ENCODE data around the gene TNC. TPM values are rescaled to one million over a fixed set of nuclear protein-coding genes. Genes with fewer than 3 reads are reported as not detected.

TNC gene
- total RNA-seq, 1 donor from 2014 or later: 425 TPM

DNA sequence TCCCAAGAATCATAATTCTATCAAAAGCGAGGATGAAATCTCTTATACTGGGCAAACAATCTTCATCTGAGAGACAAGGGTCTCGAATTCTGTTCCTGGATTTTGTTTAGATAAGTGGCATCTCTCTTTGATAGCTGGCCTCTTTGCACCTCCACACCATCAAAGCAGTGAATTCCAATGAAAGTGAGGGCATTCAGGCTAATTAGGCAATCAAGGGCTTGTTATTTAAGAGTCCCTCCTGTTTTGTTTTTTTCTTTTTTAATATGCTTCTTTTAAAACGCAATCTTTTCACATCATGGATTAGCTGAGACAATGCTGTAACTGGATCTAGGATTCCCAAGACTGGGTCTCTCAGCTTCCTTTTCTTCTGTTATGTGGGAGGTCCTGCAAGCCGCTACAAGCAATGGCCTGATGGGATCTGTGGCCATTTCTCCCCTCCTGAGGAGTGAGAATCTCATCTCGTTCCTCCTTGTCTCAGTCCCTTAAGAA, 67.9 kb downstream of the TNC start:
- DNase-seq (ENCODE audit: low read depth): no peak

DNA sequence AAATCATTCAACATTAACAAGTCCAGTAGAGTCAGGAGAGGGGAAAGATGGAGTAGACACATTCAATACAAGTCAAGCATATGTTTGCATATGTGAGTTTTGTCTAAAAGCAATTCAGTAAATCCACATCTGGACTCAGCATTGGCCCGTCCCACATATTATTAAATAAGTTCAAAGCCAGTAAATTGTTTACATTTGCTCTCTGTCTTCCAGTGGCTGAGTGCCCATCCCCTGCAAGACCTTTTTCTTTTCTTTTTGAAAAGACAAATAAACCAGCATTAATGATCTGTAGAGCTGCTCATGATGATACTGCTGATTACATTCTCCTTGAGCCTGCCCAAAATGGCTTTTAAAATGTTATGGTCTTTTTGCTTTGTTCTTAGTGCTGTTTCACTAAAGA, 71.1 kb downstream of the TNC start:
- DNase-seq (ENCODE audit: low read depth): no peak

DNA sequence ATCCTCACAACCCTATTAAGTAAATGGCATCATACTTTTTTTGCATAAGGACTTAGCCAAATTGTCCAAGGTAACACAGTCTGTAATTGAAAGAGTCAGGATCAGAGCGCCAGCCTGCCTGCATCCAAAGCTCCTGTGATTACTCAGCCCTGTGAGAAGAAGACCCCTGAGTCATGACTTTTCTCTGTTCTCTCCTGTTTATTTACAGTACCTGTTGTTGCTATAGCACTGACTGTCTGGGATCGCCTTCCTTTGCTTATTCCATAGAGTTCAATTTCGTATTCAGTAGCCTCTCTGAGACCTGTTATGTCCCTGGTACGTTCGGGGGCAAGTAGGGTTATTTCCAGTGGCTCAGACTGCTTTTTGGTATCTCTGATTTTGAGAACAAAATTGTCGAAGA, 71.8 kb downstream of the TNC start:
- no peak for DNase-seq (ENCODE audit: low read depth)

DNA sequence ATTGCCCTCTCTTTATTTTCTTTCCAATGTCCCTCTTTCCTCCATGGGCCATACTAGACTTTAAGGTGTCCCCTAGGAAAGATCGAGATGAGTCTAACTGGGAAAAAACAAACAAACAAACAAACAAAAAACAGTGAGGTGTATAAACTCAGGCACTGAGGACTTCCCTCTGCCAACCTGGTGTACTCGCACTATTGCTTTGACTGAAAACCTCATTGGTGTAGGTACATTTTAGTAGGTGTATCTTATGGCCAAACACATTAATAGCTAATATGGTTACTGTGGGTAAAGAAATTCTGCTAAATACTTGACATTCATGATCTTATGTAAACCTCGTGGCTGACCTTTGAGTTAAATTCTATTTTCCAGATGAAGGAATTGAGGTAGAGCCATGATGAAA, 74.3 kb downstream of the TNC start:
- no peak for DNase-seq (ENCODE audit: low read depth)

DNA sequence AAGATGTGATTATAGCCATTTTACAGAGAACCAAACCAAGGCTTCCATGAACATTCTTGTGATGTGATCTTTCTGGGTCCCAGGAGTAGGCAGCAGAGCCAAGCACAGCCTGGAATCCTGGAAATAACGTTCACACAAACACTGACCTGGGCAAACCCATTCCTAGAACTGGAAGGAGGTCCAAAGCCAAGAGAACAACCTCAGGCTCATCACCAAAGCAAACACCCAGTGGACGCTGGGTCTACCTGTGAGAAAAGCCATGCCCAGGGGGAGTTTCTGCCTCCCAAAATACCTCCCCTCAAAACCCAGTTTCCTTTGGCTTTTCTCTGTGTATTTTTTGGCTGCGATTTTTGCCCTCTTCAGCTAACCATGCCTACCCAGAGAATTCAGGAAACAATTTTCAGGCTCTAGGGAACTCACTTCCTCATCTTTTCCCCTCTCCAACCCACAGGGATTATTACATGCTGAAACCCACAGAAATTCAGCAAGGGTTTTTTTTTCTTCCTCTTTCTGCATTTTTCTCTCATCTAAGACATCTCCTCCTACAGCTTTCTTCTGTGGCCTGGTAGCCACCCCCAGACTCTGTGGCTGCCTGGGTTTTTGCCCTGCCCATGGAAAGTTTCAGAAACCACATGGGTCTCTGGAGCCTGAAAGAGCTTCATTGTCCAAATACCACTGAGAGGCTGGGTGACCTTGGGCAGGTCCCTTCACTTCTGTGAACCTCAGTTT, 75.0 kb downstream of the TNC start:
- DNase-seq (ENCODE audit: low read depth): peak; percentile 47

DNA sequence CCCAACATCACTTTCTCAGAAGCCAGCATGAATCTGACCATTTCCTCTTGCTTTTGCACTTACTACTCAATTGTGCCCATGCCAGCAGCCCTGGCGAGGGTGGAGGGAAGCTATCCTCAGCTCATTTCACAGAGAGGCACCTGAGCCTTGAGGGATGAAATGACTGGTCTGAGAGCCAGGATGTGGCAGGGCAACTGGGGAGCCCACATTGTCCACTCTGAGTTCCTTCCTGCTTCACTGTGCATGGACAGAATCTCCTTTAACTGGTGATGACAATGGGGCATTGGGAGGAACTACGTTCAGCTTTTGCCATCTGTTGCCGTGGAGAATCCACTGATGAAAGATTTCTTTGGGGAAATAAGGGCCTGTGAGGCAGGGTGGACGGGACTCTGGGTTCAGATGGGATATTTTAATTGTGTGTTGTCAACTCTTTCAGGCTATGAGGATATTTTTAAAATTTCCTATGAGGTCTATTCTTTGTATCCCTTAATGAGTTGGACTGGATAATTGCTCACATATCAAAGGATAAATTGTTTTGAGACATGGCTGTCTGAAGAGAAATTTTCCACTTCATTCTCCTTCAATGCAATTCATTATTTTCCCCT, 78.3 kb downstream of the TNC start:
- DNase-seq (ENCODE audit: low read depth): no peak

DNA sequence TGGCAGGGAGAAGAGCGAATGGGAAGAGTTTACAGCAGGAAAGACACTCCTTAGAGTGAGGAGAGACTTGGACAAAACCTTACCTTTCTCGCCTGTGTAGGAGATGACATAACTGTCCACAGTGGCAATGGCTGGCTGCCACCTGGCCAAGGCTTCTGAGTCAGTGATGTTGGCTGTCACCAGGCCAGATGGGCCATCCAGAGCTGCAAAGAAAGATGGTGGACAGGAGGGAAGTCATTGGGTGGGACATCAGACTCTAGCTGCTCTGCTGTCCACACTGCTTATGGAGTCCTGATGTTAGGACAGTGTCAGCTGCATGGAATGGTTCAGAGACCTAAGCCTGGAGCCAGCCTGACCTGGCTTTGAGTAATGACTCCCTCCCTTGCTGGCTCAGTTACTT, 79.8 kb downstream of the TNC start:
- DNase-seq (ENCODE audit: low read depth): no peak

DNA sequence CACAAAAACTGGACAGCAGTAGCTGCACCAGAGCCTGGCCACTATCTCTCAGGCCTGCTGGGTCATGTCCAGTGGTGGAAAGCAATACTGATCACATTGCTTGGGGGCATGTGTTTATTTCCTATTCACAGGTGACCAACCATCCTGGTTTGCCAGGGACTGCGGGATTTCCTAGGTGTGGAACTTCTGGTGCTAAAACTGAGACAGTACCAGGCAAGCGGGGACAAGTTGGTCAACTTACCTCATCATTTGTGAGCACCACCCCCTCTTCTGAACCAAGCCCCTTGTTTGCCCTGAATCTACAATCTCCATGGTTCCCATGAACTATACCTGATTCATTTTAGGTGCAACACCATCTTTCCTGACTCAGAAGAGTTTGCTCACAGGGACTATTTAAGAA, 81.3 kb downstream of the TNC start:
- no peak for DNase-seq (ENCODE audit: low read depth)

DNA sequence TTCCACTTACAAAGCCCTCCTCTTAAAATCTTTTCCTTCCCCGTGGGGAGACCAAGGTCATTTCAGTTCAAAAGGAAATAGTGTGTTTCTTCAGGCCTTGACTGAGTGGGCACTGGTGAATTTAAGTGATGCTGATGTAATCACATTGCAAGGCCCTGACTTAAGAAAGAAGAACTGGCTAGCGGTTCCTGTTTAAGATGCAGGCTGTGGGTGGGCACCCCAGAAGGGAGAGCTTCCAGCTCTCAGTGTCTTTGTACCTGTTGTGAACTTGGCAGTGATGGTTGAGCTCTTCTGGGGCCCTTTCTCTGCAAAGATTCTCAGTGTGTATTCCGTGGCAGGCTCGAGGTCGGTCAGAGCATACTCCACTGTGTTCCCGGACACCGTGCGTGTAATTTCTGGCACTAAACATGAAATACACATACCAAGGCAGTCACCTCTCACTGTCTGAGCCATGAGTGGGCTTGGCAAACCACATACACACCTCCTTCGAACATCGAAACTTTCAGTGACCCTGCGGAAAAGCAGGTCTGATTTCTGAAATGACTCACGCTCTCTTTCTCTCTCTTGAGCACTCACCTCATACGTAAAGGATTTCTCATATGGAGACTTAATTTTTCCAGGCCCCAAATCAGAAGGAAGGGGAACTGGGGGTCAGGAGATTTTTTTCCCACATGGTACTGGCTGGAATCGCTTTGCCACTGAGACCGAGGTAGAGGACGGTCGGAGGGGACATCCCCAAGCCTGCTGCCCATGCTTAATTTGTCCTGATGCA, 81.9 kb downstream of the TNC start:
- DNase-seq (ENCODE audit: low read depth): peak; percentile 75

DNA sequence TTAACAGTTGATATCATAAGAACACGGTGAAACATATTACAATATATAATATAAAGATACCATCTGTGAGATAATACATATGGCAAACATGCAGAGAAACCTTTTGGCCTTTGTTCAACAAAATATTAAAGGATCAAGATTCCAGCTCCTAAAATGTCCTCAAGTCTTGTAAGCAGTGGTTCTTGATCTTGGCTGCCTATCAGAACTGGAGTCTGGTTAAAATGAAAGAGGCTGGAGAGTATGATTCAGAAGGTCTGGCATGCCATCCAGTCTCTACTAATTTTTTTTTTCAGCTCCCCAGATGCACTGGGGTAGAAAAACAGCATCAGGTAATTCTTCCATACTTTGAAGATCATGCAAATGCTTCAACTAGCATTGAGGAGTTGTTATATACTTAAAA, 83.2 kb downstream of the TNC start:
- peak; percentile 84 for DNase-seq (ENCODE audit: low read depth)

DNA sequence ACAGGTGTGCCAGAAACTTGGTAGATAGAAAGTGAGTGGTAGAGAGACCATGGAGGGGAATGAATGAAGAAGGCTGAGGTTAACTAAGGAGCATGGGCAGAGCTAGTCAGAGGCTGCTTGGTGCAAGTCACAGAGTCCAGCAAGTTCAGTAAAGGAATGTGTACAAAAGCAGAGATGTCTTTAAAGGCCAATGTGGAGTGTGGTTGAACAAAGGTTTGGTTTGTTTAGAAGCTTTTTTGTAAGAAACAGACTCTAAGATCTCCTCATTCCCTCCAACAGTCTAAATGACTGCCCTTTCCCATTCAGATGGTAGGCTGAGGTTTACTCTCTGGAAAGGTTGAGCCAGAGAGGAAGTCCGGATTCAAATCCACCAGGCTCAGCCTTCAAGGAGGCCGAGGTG, 84.2 kb downstream of the TNC start:
- no peak for DNase-seq (ENCODE audit: low read depth)

DNA sequence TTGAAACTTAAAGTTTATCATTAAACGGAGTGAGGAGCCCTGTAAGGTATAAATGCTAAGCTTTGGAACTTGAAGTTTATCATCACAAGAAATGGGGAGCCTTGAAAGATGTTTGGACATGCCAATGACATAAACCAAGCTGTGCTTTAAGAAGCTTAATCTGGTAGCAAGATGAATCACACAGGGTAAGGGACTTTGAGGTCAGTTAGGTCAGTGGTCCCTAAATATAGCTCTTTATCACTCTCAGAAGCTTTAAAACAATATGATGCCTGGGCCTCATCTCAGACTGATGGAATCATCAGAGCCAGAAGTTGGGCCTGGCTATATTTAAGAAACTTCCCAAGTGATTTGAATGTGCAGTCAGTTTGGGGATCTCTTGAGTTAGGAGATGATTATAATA, 85.7 kb downstream of the TNC start:
- no peak for DNase-seq (ENCODE audit: low read depth)

DNA sequence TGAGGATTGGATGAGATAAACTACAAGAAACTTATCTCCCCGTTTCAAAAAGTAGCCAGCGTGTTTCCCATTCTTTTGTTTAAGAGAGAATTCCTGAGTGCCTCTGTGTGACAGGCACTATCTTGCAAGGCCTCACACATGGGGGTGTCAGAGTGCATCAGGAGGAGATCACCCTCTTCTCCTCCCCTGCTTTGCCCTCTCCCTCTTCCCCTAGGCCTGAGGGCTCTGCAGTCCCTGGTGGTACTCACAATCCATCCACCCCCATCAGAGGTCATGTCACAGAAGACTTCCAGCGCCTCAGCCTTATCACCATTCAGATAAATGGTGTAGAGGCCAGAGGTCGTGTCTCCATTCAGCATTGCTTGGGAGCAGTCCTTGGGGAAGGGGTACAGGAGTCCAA, 88.0 kb downstream of the TNC start:
- no peak for DNase-seq (ENCODE audit: low read depth)

DNA sequence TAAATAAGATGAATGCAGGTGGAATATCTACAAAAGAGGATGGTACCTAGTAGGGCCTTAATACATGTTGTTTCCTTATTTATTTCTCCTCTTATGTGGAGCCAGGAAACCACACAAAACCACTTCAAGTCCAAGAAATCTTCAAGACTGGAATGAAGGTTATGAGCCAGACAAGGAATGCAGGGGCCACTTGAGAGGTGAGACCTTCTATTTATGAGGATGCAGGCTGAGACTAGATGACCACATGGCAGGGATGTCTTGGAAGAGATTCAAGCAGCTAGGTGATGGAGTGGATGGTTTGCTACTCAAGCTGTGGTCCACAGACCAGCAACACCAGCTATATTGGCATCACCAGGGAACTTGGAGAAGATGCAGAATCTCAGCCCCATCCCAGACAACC, 92.2 kb downstream of the TNC start:
- no peak for DNase-seq (ENCODE audit: low read depth)

DNA sequence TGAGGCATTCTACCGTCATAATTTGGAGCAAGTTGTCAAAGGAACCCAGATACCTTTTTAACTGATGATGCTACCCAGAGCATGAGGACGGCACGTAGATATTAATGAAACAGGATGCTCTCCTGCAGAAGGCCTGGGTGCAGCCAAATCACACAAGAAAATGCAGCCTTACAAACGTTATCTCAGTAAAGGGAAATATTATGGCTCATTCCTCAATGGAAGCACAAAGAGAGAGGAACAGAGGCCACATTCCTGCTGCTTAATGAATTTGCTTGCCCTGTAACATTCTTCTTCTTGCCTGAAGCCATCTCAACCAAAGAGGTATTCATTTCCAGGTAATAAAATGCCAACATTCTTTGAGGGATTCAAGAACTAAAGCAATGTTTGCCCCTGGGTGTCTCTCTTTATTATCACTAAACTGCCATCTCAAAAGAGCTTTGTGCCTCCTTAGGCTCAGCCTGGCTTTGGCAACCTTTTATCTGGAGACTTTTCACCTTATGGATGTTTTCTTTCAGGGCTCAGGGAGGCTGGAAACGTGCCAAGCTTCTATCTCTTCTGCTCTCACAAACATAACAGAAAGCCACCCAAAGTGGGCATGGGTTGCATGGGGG, 92.9 kb downstream of the TNC start:
- DNase-seq (ENCODE audit: low read depth): peak; percentile 70

DNA sequence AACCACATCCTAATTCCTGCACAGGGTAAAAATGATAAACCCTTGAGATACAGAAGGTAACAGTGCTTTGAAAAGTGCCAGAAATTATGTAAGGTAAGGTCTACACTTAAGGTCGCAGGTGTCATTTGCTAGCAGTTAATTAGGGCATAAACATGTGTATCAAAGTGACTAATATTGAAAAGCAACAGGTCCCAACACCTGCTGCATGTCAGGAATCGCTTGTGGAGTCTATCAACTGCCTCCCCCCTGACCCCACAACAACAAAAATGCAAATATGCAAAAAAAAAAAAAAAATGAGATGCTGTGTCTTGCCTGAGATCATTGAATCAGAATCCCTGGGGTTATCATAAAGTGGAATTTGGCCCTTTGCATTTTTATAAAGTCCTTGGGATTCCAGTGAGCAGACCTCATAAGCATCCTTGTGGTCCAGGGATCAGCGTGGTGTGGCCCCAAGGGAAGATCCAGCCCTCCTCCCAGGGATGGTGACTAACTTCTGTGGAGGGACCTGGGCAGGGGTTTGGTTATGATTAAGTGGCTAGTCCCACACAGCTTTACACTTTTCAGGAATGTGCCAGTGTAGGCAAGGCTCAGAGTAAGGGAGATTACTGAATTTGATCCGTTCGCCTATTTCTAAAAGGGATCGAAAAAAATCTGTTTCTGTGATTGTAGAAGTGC, 95.1 kb downstream of the TNC start:
- DNase-seq (ENCODE audit: low read depth): peak; percentile 53

DNA sequence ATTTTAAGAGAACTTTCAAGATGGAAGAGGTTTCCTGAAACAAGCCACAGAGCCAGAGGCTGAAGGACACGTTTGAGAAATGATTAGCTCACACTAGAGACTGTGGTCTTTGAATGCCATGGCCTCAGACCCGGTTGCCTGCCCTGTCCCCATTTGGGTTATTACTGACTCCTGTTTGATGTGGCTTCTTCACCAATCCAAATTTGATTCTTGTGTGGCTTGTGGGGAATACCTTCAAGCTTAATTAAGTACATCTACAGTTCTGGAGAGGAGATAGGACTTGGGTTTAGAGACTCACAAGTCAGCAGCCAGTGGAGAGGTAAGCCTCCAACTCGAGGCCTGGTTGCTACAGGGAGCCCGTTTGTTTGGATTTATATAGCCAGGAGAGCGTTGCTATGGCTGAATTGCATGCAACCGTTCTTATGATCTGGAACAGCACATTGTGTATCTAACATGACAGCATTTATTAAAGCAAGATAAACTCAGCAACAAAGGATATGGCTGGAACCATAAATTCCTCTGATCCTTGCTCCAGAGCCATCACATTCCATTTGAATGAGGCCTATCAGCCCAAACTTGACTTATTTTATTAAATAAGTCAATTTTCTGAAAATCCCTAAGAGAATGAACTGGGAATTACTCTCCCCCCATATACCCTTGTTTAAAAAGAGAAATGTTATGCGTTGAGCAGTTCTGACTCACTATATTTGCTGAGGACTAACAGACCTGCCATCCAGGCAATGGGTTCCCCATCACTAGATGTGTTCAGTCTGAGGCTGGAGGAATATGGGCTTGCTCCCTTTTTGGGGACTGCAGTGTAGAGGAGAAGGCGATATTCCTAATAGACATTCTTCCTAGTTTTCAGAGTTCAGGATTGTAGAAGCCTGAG, 99.2 kb downstream of the TNC start:
- peak; percentile 31 for DNase-seq (ENCODE audit: low read depth)

DNA sequence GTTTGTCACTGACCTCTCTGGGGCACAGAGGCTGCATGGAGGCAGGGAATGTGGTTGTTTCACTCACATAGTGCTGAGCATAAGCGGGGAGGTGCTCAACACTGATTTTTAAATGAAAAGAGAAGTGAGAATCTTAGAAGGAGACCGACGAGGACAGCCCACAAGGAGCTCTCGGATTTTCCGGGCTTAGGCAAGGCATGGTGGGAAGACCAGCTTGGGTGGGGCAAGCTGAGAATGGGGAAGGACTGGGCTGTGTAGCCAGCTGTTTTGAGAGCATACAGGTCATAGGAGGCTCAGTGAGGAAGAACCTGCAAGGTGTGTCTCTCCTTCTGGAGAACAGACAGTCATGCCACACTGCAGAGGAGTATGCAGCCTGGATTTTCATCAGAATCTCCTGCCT, 101.6 kb downstream of the TNC start:
- no peak for DNase-seq (ENCODE audit: low read depth)

DNA sequence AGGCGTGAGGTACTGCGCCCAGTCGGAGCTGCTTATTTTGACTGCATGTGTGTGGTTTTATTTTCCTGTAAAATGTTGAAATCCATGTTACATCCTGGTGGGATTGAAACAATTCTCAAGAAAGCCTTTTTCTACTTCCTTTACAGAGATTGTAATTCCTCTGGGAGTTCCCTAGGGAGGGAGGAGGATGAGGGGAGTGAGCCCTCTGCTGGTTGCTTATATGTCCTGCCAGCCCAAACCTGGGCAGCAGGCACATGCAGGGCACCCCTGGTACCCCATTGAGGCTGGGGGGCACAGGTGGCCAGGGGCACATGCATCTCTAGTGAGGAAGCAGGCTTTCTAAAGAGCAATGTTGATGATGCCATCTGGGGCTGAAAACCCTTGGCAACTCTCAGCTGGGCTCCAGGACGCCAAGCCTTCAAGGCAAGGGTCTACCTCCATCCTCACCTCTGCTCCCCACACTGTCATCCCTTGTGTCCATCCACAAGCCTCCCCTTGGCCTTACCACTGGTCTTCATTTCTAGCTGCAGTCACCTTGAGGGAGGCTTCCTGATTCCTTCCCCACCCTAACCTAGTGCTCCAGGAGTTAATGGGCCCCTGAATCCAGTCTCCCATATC, 102.8 kb downstream of the TNC start:
- peak; percentile 49 for DNase-seq (ENCODE audit: low read depth)

DNA sequence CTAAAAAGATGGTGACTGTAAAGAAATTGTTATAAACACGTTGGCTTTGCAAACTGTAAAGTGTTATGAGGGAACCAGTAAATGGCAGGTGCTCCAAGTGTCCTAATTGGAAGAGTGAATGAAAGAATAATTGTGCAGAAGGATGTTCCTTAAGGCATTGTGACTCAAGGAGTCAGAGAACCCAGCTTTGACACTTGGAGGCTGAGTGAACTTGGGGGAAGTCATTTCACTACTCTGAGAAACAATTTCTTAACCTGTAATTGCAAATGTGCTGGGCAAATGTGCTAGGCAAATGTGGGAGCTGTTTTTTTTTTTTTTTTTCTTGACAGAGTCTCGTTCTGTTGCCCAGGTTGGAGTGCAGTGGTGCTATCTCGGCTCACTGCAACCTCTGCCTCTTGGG, 103.5 kb downstream of the TNC start:
- no peak for DNase-seq (ENCODE audit: low read depth)
